Activated CD8-positive, alpha-beta memory T cell treated with anti-CD3 and anti-CD28 coated beads for 36 hours (primary cell): Measurements from ENCODE around the gene LCN10. TPM values are rescaled to one million over a fixed set of nuclear protein-coding genes. Genes with fewer than 3 reads are reported as not detected.

Source experiments
- CTCF ChIA-PET: fragments of 350-600 bp; sonication (Branson Sonifier 250); formaldehyde crosslinking; loops from one replicate; lab custom pipeline; 2021; ENCODE audit warnings: antibody characterized with exemption; lab: Charles Lee
- POLR2A ChIA-PET: fragments of 350-600 bp; sonication (Branson Sonifier 250); formaldehyde crosslinking; loops from one replicate; lab custom pipeline; 2021; ENCODE audit warnings: antibody characterized with exemption; lab: Charles Lee
- total RNA-seq, 2 experiments: library from RNA; stranded (reverse); gene quantifications; one replicate each; pipeline ENCODE4 v1.2.3, GENCODE V29; 2021

Gene LCN10
- total RNA-seq, 2 experiments from 2014 or later = 1.1 to 1.6 TPM

DNA sequence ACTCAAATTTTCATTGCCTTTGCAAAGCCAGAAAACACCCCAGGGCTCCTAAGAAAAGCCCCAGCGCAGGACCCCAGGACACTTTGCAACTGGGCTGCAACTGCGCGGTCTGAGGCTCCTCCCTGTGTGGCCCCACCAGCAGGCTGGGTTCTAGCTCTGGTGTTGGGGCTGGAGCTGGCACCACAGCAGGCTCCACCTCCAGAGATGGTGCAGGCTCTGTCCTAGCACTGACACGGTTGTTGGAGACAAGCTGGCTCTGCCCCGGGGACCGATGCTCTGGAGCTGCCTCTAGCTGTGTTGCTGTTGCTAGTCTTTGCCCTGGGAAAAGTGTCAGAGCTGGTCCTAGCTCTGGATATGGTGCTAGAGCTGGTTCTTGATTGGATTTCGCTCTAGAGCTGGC lies 13.6 kb downstream of the LCN10 start:
- CTCF ChIA-PET = interaction anchor here (0.6 to 2.8 kb wide), 9 partner anchors 7 to 173 kb away, joined by 3 to 8 read pairs (median 3); partner anchors contain the start of gene LCN8
- POLR2A ChIA-PET = interaction anchor here (0.5 to 1.1 kb wide), 3 partner anchors 15 to 694 kb away, joined by 3 to 6 read pairs (median 3); partner anchors contain the start of genes EXD3 and NOXA1

DNA sequence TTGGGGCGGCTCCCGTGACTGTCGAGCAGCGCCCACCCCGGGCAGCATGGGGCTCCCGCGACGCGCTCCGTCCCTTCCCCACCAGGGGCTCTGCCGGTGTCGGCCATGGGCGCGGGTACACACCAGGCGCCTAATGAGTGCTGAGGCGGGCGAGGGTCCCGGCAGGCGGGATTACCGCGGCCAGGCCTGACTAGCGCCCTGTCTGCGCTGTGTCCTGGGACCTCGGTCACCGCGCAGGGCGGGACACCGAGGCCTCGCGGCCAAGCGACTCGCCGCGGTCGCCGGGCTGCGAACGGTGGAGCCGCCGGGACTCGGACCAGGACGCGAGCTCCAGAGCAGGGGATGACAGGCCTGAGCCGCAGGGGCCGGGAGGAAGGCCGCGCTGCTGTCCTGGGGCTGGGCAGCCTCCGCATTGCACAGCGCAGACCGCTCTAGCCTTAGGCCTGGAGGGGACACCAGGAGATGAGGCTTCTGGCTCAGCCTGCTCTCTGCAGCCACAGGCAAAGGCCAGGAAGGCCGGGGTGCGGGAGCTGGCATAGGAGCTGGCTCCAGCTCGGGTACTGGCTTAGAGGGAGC lies 14.1 kb downstream of the LCN10 start:
- POLR2A ChIA-PET = interaction anchor here (0.5 to 2.4 kb wide), 10 partner anchors 15 to 263 kb away, joined by 3 to 16 read pairs (median 4); partner anchors contain the start of gene AGPAT2
- CTCF ChIA-PET = interaction anchor here (0.9 to 2.8 kb wide), 7 partner anchors 8 to 173 kb away, joined by 3 to 8 read pairs (median 6); partner anchors contain the start of gene LCN8

DNA sequence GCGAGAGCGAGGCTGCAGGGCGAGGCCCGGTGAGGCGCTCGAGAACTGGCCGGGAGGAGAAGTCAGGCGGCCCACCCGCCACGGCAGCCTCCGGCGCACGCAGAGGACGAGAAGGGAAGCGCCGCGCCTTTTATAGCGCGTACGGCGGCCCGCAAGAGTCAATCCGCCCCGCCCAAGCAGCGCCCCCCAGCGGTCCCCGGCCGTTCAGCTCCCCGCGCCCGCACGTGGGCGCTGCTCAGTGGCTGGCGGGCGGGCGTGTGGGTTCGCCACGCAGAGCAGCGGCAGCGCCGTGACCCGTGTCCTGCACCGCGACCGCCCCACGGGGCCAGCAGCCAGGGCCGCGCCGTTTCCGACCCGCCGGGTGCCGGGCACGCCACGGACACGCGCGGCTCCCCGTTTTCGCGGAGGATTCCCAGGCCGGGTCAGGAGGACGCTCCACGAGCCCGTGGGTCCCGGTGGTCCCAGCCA lies 14.6 kb downstream of the LCN10 start:
- ChIA-PET CTCF (interaction anchor here (0.9 to 2.8 kb wide), 5 partner anchors 8 to 174 kb away, joined by 3 to 8 read pairs (median 8); partner anchors contain the start of gene LCN8), POLR2A (interaction anchor here (0.6 to 2.4 kb wide), 9 partner anchors 14 to 263 kb away, joined by 3 to 16 read pairs (median 3); partner anchors contain the start of gene AGPAT2)

DNA sequence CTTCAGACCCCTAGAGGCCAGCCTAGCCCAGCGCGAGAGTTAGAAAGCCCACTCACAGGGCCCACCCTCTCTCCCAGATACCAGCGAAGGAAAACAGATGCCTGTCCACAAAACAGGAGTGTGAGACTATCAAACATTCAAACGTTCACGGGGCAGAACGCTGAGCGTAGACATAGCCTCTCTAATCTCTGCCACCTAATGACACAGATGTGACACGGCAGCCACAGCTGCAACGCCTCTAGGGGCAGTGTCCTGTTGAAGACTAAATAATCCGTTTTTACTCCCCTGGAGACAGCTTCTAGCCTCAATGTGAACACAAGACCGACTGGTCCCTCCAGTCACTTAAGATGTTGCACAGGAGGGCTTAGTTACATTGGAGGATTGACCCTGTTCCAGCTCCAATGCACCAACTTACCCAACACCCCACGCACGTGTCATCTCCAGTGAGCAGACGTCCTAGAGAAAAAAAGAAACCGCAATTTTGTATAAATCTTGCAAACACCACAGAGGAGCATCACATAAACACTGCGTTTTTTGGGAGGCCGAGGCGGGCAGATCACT lies 16.0 kb downstream of the LCN10 start:
- CTCF ChIA-PET = interaction anchor here (0.6 to 2.8 kb wide), 8 partner anchors 10 to 249 kb away, joined by 3 to 8 read pairs (median 3); partner anchors contain the start of gene LCN15
- POLR2A ChIA-PET = interaction anchor here (0.6 to 2.4 kb wide), 8 partner anchors 10 to 360 kb away, joined by 3 to 16 read pairs (median 7); partner anchors contain the start of genes AGPAT2 and MAN1B1

DNA sequence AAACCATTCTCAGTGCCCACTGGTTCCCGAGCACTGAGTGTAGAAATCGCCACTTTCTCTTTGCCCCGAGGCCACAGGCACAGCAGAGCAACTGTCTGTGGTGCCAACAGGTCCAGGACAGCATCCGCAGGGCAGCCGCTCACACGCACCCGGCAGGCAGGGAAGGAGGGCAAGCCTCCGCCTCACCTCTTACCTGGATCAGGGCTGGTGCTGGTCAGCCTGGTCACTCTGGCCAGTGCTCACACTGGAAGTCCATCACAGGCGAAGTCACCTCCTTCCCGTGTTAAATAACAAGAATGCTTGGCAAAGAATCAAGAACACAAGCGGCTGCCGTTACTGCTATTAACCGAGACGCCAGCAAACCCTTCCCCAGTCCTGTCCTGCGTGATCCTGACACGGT lies 16.6 kb downstream of the LCN10 start:
- ChIA-PET POLR2A (interaction anchor here (0.6 to 2.4 kb wide), 4 partner anchors 23 to 187 kb away, joined by 4 to 13 read pairs (median 10); no protein-coding TSS in a partner anchor), CTCF (interaction anchor here (0.6 to 1.2 kb wide), 5 partner anchors 11 to 184 kb away, joined by 3 to 5 read pairs (median 3); no protein-coding TSS in a partner anchor)

DNA sequence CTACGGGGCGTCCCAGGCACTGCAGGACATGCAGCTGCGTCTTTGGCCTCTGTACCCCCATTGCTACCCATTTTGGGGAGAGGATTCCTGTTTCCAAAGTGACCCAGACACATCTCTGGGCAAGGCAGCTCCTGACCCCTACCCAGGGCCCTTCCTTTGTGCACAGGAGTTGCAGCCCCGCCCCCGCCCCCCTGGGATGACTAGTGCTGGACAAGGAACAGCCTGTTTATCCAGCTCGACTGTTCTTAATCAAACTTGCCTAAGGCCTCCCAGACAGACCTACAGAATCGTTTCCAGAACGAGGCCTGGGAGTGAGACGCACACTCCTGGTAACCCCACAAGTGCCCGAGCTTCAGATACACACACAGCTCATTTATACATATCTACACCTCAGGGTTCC lies 17.1 kb downstream of the LCN10 start:
- ChIA-PET POLR2A (interaction anchor here (0.7 to 0.8 kb wide), 2 partner anchors 37 to 134 kb away, joined by 3 to 4 read pairs; no protein-coding TSS in a partner anchor), CTCF (interaction anchor here (0.6 to 1.0 kb wide), 4 partner anchors 10 to 184 kb away, joined by 3 to 5 read pairs (median 3); no protein-coding TSS in a partner anchor)

DNA sequence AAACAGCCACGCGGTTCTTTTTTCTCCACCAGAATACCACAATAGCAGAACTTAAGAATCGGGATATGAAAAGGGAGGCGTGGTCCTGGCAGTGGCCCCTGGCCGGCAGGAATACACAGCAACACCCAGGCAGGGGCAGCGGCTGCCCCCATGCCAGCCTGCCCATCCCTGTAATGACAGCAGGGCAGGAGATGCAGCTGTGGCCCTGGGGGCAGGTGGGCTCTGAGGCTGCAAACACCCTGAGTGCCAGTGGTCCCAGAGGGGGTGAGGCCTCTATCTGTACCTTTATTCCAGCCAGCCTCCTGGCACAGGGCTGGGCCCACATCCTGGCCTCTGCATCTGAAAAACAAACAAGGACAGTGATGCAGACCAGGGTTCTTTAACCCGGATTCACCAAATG lies 18.0 kb downstream of the LCN10 start:
- ChIA-PET CTCF (no interaction called here), POLR2A (no interaction called here)

DNA sequence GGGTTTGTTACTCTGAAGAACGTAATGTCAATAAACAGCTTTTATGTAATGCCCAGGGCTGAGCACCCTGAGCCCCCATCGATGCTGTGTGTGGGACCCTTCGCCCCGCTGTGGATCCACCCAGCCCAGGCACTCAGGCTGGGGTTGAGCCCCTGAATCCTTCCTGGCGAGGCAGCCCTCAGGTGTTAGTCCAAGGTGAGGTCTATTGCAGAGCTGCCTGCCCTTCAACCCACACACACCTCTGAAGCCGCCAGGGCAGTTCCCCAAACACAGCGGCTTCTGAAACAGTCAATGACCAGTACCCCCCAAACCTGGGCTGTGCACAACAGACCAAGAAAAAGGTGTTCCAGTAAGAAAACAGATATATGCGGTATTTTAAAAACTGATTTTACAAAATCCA lies 18.8 kb downstream of the LCN10 start:
- POLR2A ChIA-PET = interaction anchor here (0.6 kb wide), 1 partner anchor 111 kb away, joined by 9 read pairs; no protein-coding TSS in a partner anchor

DNA sequence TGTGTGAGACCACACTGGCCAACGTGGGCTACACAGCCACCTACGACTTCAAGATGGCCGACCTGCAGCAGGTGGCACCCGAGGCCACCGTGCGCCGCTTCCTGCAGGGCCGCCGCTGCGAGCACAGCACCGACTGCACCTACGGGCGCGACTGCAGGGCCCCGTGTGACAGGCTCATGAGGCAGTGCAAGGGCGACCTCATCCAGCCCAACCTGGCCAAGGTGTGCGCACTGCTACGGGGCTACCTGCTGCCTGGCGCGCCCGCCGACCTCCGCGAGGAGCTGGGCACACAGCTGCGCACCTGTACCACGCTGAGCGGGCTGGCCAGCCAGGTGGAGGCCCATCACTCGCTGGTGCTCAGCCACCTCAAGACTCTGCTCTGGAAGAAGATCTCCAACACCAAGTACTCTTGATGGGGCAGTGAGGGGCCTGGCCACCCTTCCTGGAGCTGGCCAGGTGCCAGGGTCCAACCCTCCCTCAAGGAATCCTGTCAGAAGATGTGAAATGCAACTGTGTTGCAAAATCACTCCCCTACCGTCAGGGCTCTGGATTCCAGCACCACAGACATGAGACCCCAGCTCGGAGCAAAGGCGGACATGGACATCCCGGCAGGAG lies 19.3 kb downstream of the LCN10 start:
- ChIA-PET POLR2A (interaction anchor here (0.6 kb wide), 1 partner anchor 112 kb away, joined by 9 read pairs; no protein-coding TSS in a partner anchor), CTCF (interaction anchor here (1.0 to 1.4 kb wide), 2 partner anchors 14 to 35 kb away, joined by 3 read pairs; no protein-coding TSS in a partner anchor)

More for the DNA sequence above, 18.8 kb downstream of the LCN10 start:
- CTCF ChIA-PET = interaction anchor here (1.0 to 1.4 kb wide), 2 partner anchors 14 to 35 kb away, joined by 3 read pairs; no protein-coding TSS in a partner anchor

DNA sequence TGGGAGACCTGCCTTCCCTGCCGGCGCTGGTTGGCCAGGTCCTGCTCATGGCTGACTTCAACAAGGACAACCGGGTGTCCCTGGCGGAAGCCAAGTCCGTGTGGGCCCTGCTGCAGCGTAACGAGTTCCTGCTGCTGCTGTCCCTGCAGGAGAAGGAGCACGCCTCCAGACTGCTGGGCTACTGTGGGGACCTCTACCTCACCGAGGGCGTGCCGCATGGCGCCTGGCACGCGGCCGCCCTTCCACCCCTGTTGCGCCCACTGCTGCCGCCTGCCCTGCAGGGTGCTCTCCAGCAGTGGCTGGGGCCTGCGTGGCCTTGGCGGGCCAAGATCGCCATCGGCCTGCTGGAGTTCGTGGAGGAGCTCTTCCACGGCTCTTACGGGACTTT lies 19.8 kb downstream of the LCN10 start:
- CTCF ChIA-PET = interaction anchor here (1.0 to 1.4 kb wide), 2 partner anchors 13 to 36 kb away, joined by 3 read pairs; no protein-coding TSS in a partner anchor
- POLR2A ChIA-PET = no interaction called here

DNA sequence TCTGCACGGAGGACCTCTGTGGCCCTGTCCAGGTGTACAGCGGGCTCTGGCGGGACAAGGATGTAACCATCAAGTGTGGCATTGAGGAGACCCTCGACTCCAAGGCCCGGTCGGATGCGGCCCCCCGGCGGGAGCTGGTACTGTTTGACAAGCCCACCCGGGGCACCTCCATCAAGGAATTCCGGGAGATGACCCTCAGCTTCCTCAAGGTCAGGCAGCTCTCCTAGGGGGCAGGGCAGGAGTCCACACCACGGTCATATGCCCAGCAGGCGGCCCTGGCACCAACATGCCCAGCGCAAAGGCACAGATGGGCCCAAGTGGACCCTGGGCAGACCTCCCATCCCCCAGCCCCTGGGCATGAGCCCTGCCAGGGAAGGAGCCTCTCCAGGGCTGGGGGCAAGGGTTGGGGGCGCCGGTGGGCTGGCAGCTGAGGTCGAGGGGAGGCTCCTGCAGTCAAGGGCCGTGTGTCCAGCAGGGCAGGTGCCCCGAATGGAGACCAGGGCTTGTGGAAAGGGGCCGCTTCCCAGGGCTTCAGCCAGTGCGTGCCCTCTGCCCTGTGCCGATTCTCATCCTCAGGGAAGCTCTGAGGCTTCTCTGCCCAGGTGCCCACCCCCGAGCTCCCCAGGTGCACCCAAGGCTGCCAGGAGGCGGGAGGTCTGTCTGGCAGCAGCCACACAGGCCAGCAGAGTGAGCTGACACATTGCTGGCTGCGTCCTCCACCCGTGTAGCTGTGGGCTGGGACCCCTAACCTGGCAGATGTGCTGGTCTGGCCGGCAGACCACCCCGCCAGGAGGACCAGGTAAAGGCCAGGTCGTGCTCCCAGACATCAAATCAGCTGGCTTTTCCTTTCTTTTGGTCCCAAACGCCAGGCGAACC lies 20.4 kb downstream of the LCN10 start:
- POLR2A ChIA-PET = interaction anchor here (0.9 kb wide), 1 partner anchor 50 kb away, joined by 3 read pairs; no protein-coding TSS in a partner anchor
- CTCF ChIA-PET = interaction anchor here (1.0 kb wide), 1 partner anchor 237 kb away, joined by 3 read pairs; no protein-coding TSS in a partner anchor

DNA sequence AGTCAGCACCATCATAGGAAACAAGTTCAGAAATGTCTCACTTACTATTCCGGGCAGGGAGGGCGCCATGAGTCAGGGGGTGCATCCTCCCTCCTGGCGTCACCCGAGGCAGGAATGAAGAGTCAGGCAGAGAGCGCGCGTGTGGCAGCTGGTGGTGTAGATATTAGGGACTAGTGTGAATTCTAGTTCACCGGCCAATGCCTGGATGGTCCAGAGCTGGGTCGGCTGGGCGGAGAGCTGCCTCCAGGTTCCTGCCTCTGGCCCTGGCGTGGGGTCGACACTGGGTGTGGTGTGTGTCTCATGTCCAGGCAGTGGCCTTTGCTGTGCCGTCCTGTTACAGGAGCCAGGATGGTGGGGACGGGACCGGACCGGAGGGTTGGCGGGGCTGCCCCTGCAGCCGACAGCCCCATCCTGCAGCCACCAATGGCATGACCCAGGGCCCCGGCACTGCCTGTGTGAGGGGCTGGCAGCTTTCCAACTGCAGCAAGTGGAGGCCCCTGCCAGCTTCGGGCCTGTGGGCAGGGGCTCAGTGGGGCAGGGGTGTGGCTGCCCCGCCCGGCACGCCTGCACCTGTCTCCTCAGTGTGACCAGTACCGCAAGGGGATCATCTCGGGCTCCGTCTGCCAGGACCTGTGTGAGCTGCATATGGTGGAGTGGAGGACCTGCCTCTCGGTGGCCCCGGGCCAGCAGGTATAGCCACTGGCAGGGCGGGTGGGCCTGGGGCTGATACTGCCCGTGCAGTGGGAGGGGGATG lies 21.2 kb downstream of the LCN10 start:
- CTCF ChIA-PET = interaction anchor here (1.0 kb wide), 2 partner anchors 10 to 236 kb away, joined by 3 read pairs; no protein-coding TSS in a partner anchor
- POLR2A ChIA-PET = interaction anchor here (0.6 to 0.9 kb wide), 2 partner anchors 21 to 50 kb away, joined by 3 to 4 read pairs; no protein-coding TSS in a partner anchor

DNA sequence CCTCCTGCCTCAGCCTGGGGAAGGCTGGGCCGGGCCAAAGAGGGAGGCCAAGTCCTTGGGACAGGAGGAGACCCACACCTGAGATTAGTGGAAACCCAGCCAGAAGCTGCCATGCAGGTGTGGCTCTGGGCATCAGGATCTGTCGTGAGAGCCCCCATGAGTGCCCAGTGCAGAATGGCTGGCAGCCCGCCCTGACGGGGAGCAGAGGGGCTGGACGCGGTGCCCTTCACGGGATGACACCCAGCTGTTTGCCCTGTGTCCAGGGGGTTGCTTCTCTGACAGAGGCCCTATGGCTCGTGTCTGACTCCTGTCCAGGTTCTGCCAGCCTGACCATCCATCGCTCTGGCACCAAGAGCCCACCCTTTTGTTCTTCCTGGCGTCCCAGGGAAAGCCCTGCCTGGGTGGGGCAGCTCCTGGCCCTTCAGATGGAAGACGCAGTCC lies 21.8 kb downstream of the LCN10 start:
- POLR2A ChIA-PET = interaction anchor here (0.6 kb wide), 1 partner anchor 20 kb away, joined by 4 read pairs; no protein-coding TSS in a partner anchor
- CTCF ChIA-PET = interaction anchor here (1.0 kb wide), 2 partner anchors 9 to 15 kb away, joined by 3 read pairs; no protein-coding TSS in a partner anchor

DNA sequence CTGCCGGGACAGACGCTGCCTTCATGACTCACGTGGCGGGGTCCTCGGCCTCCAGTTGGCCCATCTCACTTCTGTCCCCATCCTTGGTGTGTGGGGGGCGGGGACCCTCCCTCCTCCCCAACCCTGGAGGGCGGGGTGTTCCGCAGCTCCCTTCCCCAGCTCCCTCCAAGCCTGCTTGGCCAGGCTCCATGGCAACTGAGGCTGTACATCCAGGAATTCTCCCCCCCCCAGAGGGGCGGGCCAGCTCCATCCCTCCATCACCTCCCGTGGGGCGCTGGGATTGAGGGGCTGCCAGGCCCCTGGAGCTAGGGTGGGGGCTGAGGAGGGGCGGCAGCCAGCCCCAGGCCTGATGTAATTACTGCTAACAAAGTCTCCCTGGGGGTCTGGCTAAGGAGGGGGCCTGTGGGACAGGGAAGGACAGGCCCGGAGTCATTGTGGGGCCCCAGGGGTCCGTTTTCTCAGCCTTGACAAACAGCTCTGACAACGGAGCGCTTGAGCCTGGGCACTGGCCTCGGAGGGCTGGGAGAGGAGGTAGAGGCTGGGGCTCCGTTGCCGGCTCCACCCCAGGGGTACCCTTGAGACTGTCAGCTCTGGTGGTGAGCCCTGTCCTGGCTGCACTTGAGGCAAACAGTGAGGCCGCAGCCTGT lies 22.4 kb downstream of the LCN10 start:
- ChIA-PET POLR2A (interaction anchor here (0.6 kb wide), 1 partner anchor 20 kb away, joined by 4 read pairs; no protein-coding TSS in a partner anchor), CTCF (interaction anchor here (1.0 kb wide), 1 partner anchor 15 kb away, joined by 3 read pairs; no protein-coding TSS in a partner anchor)

DNA sequence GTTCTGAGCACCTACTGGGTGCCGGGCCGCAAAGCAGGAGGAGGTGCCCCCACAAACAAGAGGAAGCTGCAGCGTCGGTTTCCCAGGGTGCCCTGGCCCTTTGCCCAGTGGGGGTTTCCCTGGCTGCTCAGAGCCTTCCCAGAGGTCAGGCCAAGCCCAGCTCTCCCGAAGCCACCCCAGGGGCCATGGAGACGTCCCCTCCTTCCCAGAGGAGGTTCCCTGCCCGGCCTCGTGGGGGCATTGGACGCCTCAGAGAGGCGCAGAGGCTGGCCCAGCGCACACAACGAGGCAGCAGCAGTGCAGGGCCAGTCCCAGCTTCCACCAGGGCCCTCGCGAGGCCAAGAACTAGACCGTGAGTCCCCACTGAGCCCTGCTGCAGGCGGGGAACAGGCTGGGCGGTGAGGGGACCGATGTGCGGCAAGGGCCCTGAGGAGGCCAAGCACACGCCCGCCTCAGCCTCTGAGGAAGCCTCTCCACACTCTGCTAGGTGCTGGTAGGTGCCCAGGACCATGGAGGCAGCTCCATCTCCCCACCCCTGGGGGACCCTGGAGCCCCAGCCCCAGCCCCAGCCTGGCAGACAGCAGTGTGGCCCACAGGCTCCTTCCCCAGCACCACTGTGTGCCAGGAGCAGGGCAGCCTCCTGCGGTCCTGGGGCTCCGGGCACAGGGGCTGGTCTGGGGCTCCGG lies 23.4 kb downstream of the LCN10 start:
- CTCF ChIA-PET = no interaction called here
- POLR2A ChIA-PET = interaction anchor here (0.5 kb wide), 1 partner anchor 340 kb away, joined by 6 read pairs; no protein-coding TSS in a partner anchor
